WTC11 (cell line): ENCODE results near the gene ALK. TPM values are rescaled to one million over a fixed set of nuclear protein-coding genes. Genes with fewer than 3 reads are reported as not detected.

Experiments used
- ATAC-seq: fragments of 200-7000 bp; cut with Tn5 transposase; 2 replicates; pipeline ENCODE4 v1.10.0; 2021; ENCODE audit warnings: mild to moderate bottlenecking, moderate library complexity
- CTCF ChIA-PET: fragments of 300-600 bp; sonication (Branson Sonifier 250); formaldehyde crosslinking; loops from one replicate; lab custom pipeline; 2021; ENCODE audit warnings: antibody characterized with exemption; lab: Charles Lee
- POLR2A ChIA-PET: fragments of 350-600 bp; sonication (Branson Sonifier 250); formaldehyde crosslinking; loops from one replicate; lab custom pipeline; 2021; ENCODE audit warnings: antibody characterized with exemption; lab: Charles Lee
- DNase-seq: peaks from one replicate; pipeline ENCODE4 v3.0.0; 2021; ENCODE audit warnings: low spot score
- H3K27ac Mint-ChIP-seq: 2 replicates; pipeline ENCODE4 v1.8.0; 2021; ENCODE audit warnings: mixed read lengths
- H3K27me3 Mint-ChIP-seq: 2 replicates; pipeline ENCODE4 v1.8.0; 2021; ENCODE audit warnings: low read depth, mild to moderate bottlenecking, moderate library complexity, mixed read lengths
- H3K36me3 Mint-ChIP-seq: 2 replicates; pipeline ENCODE4 v1.8.0; 2021; ENCODE audit warnings: mixed read lengths
- H3K4me1 Mint-ChIP-seq: 2 replicates; pipeline ENCODE4 v1.8.0; 2022; ENCODE audit warnings: mixed read lengths
- H3K4me3 Mint-ChIP-seq: 2 replicates; pipeline ENCODE4 v1.8.0; 2021; ENCODE audit warnings: mild to moderate bottlenecking, moderate library complexity, mixed read lengths
- H3K9me3 Mint-ChIP-seq: 2 replicates; pipeline ENCODE4 v1.8.0; 2021; ENCODE audit warnings: mixed read lengths
- ATF1 ChIP-seq: sonication (generic); formaldehyde crosslinking; IDR thresholded peaks from 2 replicates; pipeline ENCODE4 v1.8.1; 2023; ENCODE audit warnings: mild to moderate bottlenecking, moderate library complexity, missing genetic modification reagents
- CREM ChIP-seq: sonication (generic); formaldehyde crosslinking; IDR thresholded peaks from 2 replicates; pipeline ENCODE4 v1.8.1; 2022; ENCODE audit warnings: mild to moderate bottlenecking, missing genetic modification reagents, moderate library complexity
- GABPB1 ChIP-seq: sonication (generic); formaldehyde crosslinking; IDR thresholded peaks from 2 replicates; pipeline ENCODE4 v1.8.1; 2023; ENCODE audit warnings: mild to moderate bottlenecking, missing genetic modification reagents
- HMGA2 ChIP-seq: fragments of 250-450 bp; sonication (Bioruptor Pico); IDR thresholded peaks from 2 replicates; pipeline ENCODE4 v1.4.0; 2021; ENCODE audit warnings: mild to moderate bottlenecking, moderate library complexity
- KAT7 ChIP-seq: sonication (generic); formaldehyde crosslinking; IDR thresholded peaks from 2 replicates; pipeline ENCODE4 v1.8.1; 2023; ENCODE audit warnings: missing genetic modification reagents, mild to moderate bottlenecking, borderline replicate concordance
- PRDM15 ChIP-seq: sonication (generic); formaldehyde crosslinking; IDR thresholded peaks from 2 replicates; pipeline ENCODE4 v1.8.0; 2022; ENCODE audit warnings: missing genetic modification reagents
- SOX15 ChIP-seq: fragments of 250-450 bp; sonication (Bioruptor Pico); IDR thresholded peaks from 2 replicates; pipeline ENCODE4 v1.9.0; 2021; ENCODE audit warnings: mild to moderate bottlenecking
- SP1 ChIP-seq: sonication (generic); formaldehyde crosslinking; conservative IDR thresholded peaks from 2 replicates; pipeline ENCODE4 v1.8.1; 2022; ENCODE audit warnings: missing genetic modification reagents
- TCF7 ChIP-seq: sonication (generic); formaldehyde crosslinking; IDR thresholded peaks from 2 replicates; pipeline ENCODE4 v1.8.0; 2022; ENCODE audit warnings: mild to moderate bottlenecking, low read depth, missing genetic modification reagents, moderate library complexity
- ZMAT4 ChIP-seq: fragments of 250-450 bp; sonication (Bioruptor Pico); IDR thresholded peaks from 2 replicates; pipeline ENCODE4 v1.9.0; 2021; ENCODE audit warnings: mild to moderate bottlenecking
- ZNF138 ChIP-seq: sonication (generic); formaldehyde crosslinking; conservative IDR thresholded peaks from 2 replicates; pipeline ENCODE4 v1.8.1; 2022; ENCODE audit warnings: mild to moderate bottlenecking, moderate library complexity, missing genetic modification reagents
- ZNF425 ChIP-seq: fragments of 250-450 bp; sonication (Bioruptor Pico); conservative IDR thresholded peaks from 2 replicates; pipeline ENCODE4 v1.9.0; 2021; ENCODE audit warnings: mild to moderate bottlenecking
- ZSCAN18 ChIP-seq: fragments of 250-450 bp; sonication (Bioruptor Pico); IDR thresholded peaks from 2 replicates; pipeline ENCODE4 v2.1.2; 2022; ENCODE audit warnings: mild to moderate bottlenecking, moderate library complexity
- total RNA-seq: library from RNA; stranded (reverse); gene quantifications from 3 replicates; pipeline ENCODE4 v1.2.3, GENCODE V29; 2021
- TF ChIP-seq, protein P1 (sequence below): sonication (generic); formaldehyde crosslinking; IDR thresholded peaks from 2 replicates; pipeline ENCODE4 v1.8.1; 2022; ENCODE audit warnings: mild to moderate bottlenecking, moderate library complexity, missing genetic modification reagents
- TF ChIP-seq, protein P2 (sequence below): sonication (generic); formaldehyde crosslinking; IDR thresholded peaks from 2 replicates; pipeline ENCODE4 v1.8.1; 2022; ENCODE audit warnings: low read depth, missing genetic modification reagents, borderline replicate concordance
- TF ChIP-seq, protein P3 (sequence below): sonication (generic); formaldehyde crosslinking; IDR thresholded peaks from 2 replicates; pipeline ENCODE4 v1.8.1; 2023; ENCODE audit warnings: mild to moderate bottlenecking, moderate library complexity, missing genetic modification reagents
- TF ChIP-seq, protein P4 (sequence below): sonication (generic); formaldehyde crosslinking; IDR thresholded peaks from 2 replicates; pipeline ENCODE4 v1.8.1; 2022; ENCODE audit warnings: low read depth, mild to moderate bottlenecking, moderate library complexity, missing genetic modification reagents, borderline replicate concordance

ALK gene
- total RNA-seq, 1 experiment from 2014 or later = not detected

DNA sequence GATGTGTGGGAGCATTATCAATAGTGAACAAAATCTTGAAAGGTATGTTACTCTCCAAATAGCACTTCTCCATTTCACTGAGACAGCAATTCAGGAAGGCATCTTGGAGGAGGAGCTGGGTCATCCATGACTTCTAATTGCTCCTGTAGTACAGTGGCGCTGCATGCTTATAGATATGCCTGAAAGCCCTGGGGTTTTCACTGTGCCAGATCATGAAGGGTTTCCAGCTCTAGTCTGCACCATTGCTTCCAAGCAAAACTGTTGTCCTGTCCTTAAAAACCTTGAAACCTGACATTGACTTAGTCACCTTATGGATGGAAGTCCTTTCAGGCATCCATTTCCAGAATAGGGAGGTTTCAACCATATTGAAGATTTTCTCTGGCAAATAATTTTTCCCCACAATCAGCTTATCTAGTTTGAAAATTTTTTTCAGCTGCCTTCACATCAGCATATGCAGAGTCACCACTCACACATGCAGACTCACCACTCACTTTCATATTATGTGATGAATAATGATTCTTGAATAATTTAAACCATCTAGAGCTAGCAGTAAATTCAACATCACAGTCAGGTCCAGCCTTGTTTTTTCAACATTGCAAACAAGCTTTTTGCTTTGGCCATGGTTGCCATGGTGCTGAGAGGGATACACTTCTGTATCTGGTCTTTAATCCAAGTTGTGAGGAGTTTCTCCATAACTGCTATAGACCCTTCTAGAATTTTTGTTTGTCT, 509.0 kb downstream of the ALK start (continued):
- TF ChIP-seq, protein P1, sequence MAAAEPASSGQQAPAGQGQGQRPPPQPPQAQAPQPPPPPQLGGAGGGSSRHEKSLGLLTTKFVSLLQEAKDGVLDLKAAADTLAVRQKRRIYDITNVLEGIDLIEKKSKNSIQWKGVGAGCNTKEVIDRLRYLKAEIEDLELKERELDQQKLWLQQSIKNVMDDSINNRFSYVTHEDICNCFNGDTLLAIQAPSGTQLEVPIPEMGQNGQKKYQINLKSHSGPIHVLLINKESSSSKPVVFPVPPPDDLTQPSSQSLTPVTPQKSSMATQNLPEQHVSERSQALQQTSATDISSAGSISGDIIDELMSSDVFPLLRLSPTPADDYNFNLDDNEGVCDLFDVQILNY = no peak
- no peak for TF ChIP-seq ZNF138 (CRISPR knock-in tag)
- no peak for TF ChIP-seq PRDM15 (CRISPR knock-in tag)

- no peak for TF ChIP-seq PRDM15 (CRISPR knock-in tag)
- TF ChIP-seq, protein P2, sequence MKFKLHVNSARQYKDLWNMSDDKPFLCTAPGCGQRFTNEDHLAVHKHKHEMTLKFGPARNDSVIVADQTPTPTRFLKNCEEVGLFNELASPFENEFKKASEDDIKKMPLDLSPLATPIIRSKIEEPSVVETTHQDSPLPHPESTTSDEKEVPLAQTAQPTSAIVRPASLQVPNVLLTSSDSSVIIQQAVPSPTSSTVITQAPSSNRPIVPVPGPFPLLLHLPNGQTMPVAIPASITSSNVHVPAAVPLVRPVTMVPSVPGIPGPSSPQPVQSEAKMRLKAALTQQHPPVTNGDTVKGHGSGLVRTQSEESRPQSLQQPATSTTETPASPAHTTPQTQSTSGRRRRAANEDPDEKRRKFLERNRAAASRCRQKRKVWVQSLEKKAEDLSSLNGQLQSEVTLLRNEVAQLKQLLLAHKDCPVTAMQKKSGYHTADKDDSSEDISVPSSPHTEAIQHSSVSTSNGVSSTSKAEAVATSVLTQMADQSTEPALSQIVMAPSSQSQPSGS (CRISPR knock-in tag) = no peak
- TF ChIP-seq, protein P3, sequence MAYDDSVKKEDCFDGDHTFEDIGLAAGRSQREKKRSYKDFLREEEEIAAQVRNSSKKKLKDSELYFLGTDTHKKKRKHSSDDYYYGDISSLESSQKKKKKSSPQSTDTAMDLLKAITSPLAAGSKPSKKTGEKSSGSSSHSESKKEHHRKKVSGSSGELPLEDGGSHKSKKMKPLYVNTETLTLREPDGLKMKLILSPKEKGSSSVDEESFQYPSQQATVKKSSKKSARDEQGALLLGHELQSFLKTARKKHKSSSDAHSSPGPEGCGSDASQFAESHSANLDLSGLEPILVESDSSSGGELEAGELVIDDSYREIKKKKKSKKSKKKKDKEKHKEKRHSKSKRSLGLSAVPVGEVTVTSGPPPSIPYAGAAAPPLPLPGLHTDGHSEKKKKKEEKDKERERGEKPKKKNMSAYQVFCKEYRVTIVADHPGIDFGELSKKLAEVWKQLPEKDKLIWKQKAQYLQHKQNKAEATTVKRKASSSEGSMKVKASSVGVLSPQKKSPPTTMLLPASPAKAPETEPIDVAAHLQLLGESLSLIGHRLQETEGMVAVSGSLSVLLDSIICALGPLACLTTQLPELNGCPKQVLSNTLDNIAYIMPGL (CRISPR knock-in tag) = no peak
- TF ChIP-seq KAT7 (CRISPR knock-in tag) = no peak
- no peak for TF ChIP-seq GABPB1 (CRISPR knock-in tag)
- TF ChIP-seq ATF1 (CRISPR knock-in tag) = no peak
- TF ChIP-seq HMGA2 (CRISPR knock-in tag) = no peak
- no peak for TF ChIP-seq TCF7
- TF ChIP-seq, protein P4, sequence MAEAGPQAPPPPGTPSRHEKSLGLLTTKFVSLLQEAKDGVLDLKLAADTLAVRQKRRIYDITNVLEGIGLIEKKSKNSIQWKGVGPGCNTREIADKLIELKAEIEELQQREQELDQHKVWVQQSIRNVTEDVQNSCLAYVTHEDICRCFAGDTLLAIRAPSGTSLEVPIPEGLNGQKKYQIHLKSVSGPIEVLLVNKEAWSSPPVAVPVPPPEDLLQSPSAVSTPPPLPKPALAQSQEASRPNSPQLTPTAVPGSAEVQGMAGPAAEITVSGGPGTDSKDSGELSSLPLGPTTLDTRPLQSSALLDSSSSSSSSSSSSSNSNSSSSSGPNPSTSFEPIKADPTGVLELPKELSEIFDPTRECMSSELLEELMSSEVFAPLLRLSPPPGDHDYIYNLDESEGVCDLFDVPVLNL (CRISPR knock-in tag) = no peak
- TF ChIP-seq ZNF425 (CRISPR knock-in tag) = no peak
- TF ChIP-seq SOX15 (CRISPR knock-in tag) = no peak
- TF ChIP-seq ZSCAN18 (CRISPR knock-in tag) = no peak
- TF ChIP-seq CREM (CRISPR knock-in tag) = no peak
- TF ChIP-seq SP1 (CRISPR knock-in tag) = no peak
- no peak for TF ChIP-seq ZMAT4 (CRISPR knock-in tag)
- TF ChIP-seq, all 79 proteins: peak for 0
- Mint-ChIP-seq H3K36me3 (no peaks in the 10 kb centered on the region), H3K4me1 (no peaks in the 10 kb centered on the region), H3K9me3 (no peaks in the 10 kb centered on the region), H3K4me3 (no peak overlapping the region), H3K27me3 (no peaks in the 10 kb centered on the region), H3K27ac (no peak overlapping the region)
- DNase-seq = no peak
- ChIA-PET CTCF (no interaction called here), POLR2A (no interaction called here)
- no peak for ATAC-seq
Observed at GRCh38 chr2:29405707-29406106, 515.7 kb downstream of the ALK start.
